ENCODE data around the gene DHRS7. TPM values are rescaled to one million over a fixed set of nuclear protein-coding genes. Genes with fewer than 3 reads are reported as not detected.

Gene DHRS7
- total and polyA plus RNA-seq, 10 of the 15 experiments (the other 5 are each of a cell fraction or from before 2014, with no cell fraction given): 55.0 to 99.8 (median 62.2) TPM

DNA sequence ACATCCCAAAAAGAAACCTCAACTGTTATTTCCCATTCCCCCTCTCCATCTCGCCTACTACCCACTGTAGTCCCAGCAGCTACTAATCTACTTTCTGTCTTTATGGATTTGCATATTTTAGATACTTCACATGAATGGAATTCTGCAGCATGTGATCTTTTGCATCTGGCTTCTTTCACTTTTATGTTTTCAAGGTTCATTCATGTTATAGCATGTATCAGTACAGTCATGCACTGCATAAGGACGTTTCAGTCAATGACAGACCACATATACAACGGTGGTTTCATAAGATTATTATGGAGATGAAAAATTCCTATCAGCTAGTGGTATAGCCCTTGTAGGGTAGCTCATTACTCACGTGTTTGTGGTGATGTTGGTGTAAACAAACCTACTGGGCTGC is 49.0 kb downstream of the DHRS7 start:
- H2AFZ ChIP-seq (ENCODE audit: control insufficient read depth, low read depth, low read length): no peak overlapping the region
- H3K27me3 ChIP-seq (replicated peaks in 1 of 2; ENCODE audit: control insufficient read depth in 2 of 2, insufficient read depth in 2 of 2, low read length in 1 of 2): no peaks in the 10 kb centered on the region
- H3K4me1 ChIP-seq (ENCODE audit: control insufficient read depth, insufficient read depth, low read length): no peaks in the 10 kb centered on the region
- no peaks in the 10 kb centered on the region; the same call in none of the 2 replicates for H3K79me2 ChIP-seq (ENCODE audit: control insufficient read depth, insufficient read depth, low read length)
- no TSS peak for BruUV-seq (replicated peaks)
- intact Hi-C loops (cut with micrococcal nuclease; ENCODE audit: unreplicated experiment) (no loop called here), in situ Hi-C loops (cut with MboI) (no loop called here)
- no peak for ATAC-seq
- FAIRE-seq: no peak
- 60% methylated on average over 4 of the region's 4 CpGs for WGBS (ENCODE audit: insufficient coverage, insufficient replicate concordance, low lambda C conversion rate, missing lambda C conversion rate)
- H3K9ac ChIP-seq (ENCODE audit: control insufficient read depth, insufficient read depth, low read length): no peak overlapping the region
- TF ChIP-seq SREBF2 (IDR thresholded peaks at IDR 0.05; ENCODE audit: low read length): no peak
- TF ChIP-seq, protein P1, sequence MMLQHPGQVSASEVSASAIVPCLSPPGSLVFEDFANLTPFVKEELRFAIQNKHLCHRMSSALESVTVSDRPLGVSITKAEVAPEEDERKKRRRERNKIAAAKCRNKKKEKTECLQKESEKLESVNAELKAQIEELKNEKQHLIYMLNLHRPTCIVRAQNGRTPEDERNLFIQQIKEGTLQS (IDR thresholded peaks at IDR 0.05; ENCODE audit: borderline replicate concordance, extremely low read depth, low read depth, low read length): no peak
- no peak for TF ChIP-seq CBX5 (IDR thresholded peaks at IDR 0.05; ENCODE audit: low read depth)
- no peak for TF ChIP-seq IRF4 (IDR thresholded peaks at IDR 0.05; ENCODE audit: low read depth, low read length)
- no peak for TF ChIP-seq SPI1 (IDR thresholded peaks at IDR 0.05; ENCODE audit: borderline replicate concordance, insufficient read depth, low read depth, low read length)
- TF ChIP-seq ZNF24 (IDR thresholded peaks at IDR 0.05): no peak
- TF ChIP-seq, protein P2, sequence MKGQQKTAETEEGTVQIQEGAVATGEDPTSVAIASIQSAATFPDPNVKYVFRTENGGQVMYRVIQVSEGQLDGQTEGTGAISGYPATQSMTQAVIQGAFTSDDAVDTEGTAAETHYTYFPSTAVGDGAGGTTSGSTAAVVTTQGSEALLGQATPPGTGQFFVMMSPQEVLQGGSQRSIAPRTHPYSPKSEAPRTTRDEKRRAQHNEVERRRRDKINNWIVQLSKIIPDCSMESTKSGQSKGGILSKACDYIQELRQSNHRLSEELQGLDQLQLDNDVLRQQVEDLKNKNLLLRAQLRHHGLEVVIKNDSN (IDR thresholded peaks at IDR 0.05; ENCODE audit: borderline replicate concordance, extremely low read length, insufficient read depth, low read depth, low read length): no peak
- TF ChIP-seq SMC3 (IDR thresholded peaks at IDR 0.05; ENCODE audit: borderline replicate concordance, low read length): no peak
- no peak for TF ChIP-seq MXI1 (IDR thresholded peaks at IDR 0.05; ENCODE audit: low read depth, low read length)
- no peak for TF ChIP-seq RBBP5 (conservative IDR thresholded peaks at IDR 0.05)
- no peak for TF ChIP-seq ZNF622 (IDR thresholded peaks at IDR 0.05)
- TF ChIP-seq, protein P3, sequence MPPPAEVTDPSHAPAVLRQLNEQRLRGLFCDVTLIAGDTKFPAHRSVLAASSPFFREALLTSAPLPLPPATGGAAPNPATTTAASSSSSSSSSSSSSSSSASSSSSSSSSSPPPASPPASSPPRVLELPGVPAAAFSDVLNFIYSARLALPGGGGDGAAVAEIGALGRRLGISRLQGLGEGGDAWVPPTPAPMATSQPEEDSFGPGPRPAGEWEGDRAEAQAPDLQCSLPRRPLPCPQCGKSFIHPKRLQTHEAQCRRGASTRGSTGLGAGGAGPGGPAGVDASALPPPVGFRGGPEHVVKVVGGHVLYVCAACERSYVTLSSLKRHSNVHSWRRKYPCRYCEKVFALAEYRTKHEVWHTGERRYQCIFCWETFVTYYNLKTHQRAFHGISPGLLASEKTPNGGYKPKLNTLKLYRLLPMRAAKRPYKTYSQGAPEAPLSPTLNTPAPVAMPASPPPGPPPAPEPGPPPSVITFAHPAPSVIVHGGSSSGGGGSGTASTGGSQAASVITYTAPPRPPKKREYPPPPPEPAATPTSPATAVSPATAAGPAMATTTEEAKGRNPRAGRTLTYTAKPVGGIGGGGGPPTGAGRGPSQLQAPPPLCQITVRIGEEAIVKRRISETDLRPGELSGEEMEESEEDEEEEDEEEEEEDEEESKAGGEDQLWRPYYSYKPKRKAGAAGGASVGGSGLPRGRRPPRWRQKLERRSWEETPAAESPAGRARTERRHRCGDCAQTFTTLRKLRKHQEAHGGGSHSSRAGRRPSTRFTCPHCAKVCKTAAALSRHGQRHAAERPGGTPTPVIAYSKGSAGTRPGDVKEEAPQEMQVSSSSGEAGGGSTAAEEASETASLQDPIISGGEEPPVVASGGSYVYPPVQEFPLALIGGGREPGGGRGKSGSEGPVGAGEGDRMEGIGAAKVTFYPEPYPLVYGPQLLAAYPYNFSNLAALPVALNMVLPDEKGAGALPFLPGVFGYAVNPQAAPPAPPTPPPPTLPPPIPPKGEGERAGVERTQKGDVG (CRISPR knock-in tag; IDR thresholded peaks at IDR 0.05): no peak
- no peak for TF ChIP-seq NR2F1 (conservative IDR thresholded peaks at IDR 0.05)
- TF ChIP-seq TAF1 (IDR thresholded peaks at IDR 0.05; ENCODE audit: borderline replicate concordance, low read depth, low read length): no peak
- TF ChIP-seq, protein P4, sequence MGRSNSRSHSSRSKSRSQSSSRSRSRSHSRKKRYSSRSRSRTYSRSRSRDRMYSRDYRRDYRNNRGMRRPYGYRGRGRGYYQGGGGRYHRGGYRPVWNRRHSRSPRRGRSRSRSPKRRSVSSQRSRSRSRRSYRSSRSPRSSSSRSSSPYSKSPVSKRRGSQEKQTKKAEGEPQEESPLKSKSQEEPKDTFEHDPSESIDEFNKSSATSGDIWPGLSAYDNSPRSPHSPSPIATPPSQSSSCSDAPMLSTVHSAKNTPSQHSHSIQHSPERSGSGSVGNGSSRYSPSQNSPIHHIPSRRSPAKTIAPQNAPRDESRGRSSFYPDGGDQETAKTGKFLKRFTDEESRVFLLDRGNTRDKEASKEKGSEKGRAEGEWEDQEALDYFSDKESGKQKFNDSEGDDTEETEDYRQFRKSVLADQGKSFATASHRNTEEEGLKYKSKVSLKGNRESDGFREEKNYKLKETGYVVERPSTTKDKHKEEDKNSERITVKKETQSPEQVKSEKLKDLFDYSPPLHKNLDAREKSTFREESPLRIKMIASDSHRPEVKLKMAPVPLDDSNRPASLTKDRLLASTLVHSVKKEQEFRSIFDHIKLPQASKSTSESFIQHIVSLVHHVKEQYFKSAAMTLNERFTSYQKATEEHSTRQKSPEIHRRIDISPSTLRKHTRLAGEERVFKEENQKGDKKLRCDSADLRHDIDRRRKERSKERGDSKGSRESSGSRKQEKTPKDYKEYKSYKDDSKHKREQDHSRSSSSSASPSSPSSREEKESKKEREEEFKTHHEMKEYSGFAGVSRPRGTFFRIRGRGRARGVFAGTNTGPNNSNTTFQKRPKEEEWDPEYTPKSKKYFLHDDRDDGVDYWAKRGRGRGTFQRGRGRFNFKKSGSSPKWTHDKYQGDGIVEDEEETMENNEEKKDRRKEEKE (IDR thresholded peaks at IDR 0.05): no peak
- no peak for TF ChIP-seq BRCA1 (IDR thresholded peaks at IDR 0.05; ENCODE audit: low read depth, low read length)
- no peak for TF ChIP-seq FOXM1 (IDR thresholded peaks at IDR 0.05; ENCODE audit: low read depth, low read length)
- RAD21 ChIA-PET (ENCODE audit: unreplicated experiment): no interaction called here
- SMC1A ChIA-PET (ENCODE audit: uncharacterized antibody, unreplicated experiment): interaction anchor here (1.1 to 1.2 kb wide), 2 partner anchors 10 to 15 kb away, joined by 3 read pairs; no protein-coding TSS in a partner anchor
- H3K36me3 ChIP-seq (ENCODE audit: control insufficient read depth in 2 of 2, insufficient read depth in 2 of 2, low read length in 1 of 2): peaks cover 0 to 20% of the 10 kb centered on the region in 2 experiments; a peak in 3 of 4 replicates
- CTCF ChIA-PET: interaction anchor here (1.1 kb wide), 1 partner anchor 17 kb away, joined by 3 read pairs; no protein-coding TSS in a partner anchor
- no peak for DNase-seq (ENCODE audit: low read depth, low spot score)
- H3K27ac ChIP-seq (ENCODE audit: control insufficient read depth, insufficient read depth): no peak overlapping the region
- H3K4me2 ChIP-seq (ENCODE audit: control insufficient read depth, insufficient read depth): no peak overlapping the region
- no peak overlapping the region for H3K4me3 ChIP-seq
- no peaks in the 10 kb centered on the region for H3K9me3 ChIP-seq (replicated peaks; ENCODE audit: control insufficient read depth, insufficient read depth, low read length)
- POLR2A ChIA-PET: no interaction called here
- H4K20me1 ChIP-seq (ENCODE audit: control insufficient read depth, insufficient read depth): no peaks in the 10 kb centered on the region

Data from GM12878 (cell line).